ENCODE measurements around the gene NNMT. TPM values are rescaled to one million over a fixed set of nuclear protein-coding genes. Genes with fewer than 3 reads are reported as not detected.

NNMT gene
- 0.48 TPM for polyA plus RNA-seq (ENCODE audit: insufficient read length)
- long read RNA-seq, donor 1, partial matches to known transcripts = 0 of 2 reads
- long read RNA-seq, donor 1, other reads (novel, unspliced or antisense) = 0 of 2 reads
- long read RNA-seq, donor 2 = 0 reads
- long read RNA-seq, donor 3, partial matches to known transcripts = 0 of 1 reads
- long read RNA-seq, donor 3, other reads (novel, unspliced or antisense) = 0 of 1 reads
- long read RNA-seq, donor 4 = 0 reads
- long read RNA-seq, donor 5, partial matches to known transcripts = 0 of 1 reads
- long read RNA-seq, donor 5, other reads (novel, unspliced or antisense) = 0 of 1 reads
- long read RNA-seq, donor 6 = 0 reads
- long read RNA-seq, donor 7 = 0 reads
- long read RNA-seq, donor 8, partial matches to known transcripts = 0 of 1 reads
- long read RNA-seq, donor 8, other reads (novel, unspliced or antisense) = 0 of 1 reads

DNA sequence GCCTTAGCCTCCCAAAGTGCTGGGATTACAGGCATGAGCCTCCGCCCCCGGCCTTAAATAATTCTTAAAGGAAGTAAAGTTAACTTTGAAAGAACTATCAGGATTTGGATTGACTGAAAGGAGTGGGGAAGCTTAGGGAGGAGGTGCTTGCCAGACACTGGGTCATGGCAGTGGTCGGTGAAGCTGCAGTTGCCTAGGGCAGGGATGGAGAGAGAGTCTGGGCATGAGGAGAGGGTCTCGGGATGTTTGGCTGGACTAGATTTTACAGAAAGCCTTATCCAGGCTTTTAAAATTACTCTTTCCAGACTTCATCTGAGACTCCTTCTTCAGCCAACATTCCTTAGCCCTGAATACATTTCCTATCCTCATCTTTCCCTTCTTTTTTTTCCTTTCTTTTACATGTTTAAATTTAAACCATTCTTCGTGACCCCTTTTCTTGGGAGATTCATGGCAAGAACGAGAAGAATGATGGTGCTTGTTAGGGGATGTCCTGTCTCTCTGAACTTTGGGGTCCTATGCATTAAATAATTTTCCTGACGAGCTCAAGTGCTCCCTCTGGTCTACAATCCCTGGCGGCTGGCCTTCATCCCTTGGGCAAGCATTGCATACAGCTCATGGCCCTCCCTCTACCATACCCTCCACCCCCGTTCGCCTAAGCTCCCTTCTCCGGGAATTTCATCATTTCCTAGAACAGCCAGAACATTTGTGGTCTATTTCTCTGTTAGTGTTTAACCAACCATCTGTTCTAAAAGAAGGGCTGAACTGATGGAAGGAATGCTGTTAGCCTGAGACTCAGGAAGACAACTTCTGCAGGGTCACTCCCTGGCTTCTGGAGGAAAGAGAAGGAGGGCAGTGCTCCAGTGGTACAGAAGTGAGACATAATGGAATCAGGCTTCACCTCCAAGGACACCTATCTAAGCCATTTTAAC is at the start of gene NNMT:
TSS of gene NNMT (plus strand) at position 724 of the 929 bp plus-strand sequence. CDS start at position 882, 158 bp downstream.
- peak; percentile 13 for DNase-seq

DNA sequence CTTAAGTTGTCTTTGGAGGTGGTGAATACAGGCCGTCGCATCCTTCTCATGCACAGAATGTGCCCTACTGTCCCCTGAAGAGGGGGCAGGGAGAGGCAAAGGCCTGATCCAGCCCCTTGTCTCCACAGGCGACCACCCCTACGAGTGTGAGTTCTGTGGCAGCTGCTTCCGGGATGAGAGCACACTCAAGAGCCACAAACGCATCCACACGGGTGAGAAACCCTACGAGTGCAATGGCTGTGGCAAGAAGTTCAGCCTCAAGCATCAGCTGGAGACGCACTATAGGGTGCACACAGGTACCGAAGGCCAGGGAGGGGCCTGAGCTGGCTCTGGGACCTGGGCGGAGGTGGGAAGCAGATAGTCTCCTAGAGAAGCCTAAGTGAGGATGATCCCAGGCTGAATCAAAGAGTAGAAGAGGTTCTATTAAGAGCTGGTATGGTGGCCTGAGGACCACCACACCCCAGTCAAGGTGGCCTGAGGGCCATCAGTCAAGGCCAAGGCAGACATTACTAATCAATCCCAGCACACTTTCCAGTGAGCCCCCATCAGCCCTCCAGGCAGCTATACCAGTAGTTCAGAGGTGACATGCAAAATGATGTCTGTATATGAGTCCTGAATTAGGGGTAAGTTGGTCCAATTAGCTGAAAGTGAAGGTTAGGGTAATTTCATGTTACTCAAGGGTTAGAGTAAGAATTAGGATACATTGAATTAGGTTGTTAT is 49.0 kb upstream of the NNMT start:
- DNase-seq = no peak

DNA sequence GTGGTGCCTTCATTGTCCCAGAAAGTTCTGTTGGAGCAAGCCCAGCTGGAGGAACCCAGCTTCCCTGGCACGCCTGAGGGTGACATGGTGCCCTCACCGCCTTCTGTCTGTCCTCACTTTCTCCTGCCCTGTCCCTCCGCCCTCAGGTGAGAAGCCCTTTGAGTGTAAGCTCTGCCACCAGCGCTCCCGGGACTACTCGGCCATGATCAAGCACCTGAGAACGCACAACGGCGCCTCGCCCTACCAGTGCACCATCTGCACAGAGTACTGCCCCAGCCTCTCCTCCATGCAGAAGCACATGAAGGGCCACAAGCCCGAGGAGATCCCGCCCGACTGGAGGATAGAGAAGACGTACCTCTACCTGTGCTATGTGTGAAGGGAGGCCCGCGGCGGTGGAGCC is 46.0 kb upstream of the NNMT start:
- no peak for DNase-seq

DNA sequence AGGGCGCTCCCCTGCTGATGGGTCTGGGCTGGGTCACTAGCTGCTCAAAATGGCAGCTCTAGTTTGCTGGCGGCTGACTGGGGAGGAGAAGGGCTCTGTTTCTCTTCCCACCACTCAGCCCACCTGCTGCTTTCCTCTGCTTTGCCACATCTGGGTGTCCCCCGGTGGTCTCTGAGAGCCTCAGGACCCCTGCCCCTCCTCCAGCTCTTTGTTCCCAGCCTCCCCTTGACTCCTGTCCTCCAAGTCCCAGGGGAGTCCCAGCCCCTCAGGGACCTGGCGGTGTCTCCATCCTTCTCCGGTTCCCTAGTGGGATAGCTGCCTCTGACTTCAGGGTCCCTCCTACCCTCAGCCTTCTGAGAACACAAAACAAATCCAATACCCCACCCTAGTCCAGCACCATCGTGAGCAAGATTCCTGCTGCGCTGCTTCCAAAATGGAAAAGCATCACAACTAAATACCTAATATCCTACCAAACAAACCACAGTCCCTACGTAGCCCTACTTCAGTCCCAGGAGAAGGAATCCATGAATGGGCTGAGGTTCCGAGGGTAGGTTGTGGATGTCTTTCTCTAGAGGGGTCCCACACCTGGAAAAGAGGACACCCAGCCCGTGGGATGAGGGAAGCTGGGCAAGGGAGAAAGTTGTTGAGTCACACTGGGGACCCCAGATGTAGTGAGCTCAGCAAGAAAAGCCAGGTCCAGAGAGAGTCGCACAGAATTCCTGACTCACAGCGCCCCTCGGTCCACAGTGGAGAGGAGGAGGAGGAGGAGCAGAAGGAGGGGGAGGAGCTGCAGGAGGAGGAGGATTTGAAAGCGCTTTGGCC is 45.0 kb upstream of the NNMT start:
- no peak for DNase-seq

DNA sequence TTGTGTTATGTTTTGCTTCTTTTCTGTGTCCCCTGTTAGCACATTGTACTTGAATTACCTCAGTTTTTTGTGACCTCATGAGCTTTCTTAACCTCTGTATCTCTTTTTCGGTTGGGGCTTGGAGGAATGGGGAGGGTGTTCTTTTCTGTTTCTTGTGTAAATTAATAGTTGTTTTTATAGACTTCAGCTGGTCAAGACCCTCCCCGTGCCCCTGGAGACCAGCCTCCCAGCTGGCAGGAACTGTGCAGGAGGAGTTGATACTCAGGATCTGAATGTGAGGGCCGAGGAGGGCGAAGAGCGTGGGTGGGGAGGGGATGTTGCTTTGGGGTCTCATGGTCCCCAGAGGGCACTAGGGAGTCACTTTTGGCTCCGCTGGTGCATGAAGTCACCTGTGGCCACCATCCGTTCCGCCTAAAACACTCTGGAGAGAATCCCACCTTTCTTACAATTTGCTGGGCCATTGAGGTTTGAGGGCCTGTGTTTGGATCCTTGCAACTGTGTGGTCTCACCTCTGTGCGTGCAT is 44.3 kb upstream of the NNMT start:
- DNase-seq = peak; percentile 65

DNA sequence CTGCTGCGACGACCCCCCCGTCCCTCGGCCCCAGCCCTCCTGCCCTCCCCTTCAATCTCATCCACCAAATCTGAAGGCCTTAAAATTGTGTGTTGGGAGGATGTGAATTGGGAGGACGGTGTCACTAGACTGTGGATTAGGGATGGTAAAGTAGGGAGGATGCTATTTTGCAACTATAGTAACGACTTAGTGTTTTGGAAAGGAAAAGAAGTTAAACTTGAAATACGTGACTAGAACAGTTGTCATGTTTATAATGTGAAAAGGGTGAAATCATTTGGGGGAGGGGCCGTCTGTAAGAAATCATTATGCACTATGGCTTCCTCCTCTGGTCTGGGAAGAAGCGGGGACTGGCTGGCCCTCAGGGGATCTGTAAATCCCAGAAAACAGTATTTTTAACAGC is 43.4 kb upstream of the NNMT start:
- no peak for DNase-seq

DNA sequence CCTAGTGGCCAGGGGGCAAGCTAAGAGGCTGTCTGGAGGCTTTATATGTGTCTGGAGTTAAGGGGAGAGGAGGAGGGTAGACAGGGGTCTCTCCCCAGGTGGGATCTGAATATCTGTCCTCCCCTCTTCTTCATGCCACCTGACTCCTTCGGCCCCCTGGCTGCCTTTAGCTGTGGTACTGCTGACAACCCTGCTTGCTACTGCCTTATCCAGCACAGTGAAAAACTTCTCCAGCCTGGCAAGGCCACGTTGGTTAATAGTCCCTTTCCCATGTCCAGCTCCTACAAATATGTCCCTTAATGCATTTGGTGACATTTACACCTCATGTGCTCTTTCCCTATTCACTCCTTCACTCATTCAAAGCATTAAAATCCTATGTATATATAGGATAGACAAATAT is 42.4 kb upstream of the NNMT start:
- no peak for DNase-seq

DNA sequence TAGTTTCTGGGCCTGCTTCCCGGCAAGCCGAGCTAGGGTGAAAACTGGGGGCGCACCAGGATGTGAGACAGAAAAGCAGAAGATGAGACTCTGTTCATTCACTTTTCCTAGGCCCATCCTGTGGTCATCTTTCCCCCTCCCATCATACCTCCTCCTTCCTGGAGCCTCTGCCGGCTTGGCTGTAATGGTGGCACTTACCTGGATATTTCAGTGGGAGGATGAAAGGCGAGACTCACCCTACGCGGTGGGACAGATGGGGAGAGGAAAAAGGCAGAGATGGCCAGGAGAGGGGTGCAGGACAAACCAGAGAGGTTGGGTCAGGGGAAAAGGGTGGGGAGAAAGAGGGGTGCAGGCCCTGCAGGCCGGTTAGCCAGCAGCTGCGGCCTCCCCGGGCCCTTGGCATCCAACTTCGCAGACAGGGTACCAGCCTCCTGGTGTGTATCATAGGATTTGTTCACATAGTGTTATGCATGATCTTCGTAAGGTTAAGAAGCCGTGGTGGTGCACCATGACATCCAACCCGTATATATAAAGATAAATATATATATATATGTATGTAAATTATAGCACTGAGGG is 41.5 kb upstream of the NNMT start:
- DNase-seq = no peak

DNA sequence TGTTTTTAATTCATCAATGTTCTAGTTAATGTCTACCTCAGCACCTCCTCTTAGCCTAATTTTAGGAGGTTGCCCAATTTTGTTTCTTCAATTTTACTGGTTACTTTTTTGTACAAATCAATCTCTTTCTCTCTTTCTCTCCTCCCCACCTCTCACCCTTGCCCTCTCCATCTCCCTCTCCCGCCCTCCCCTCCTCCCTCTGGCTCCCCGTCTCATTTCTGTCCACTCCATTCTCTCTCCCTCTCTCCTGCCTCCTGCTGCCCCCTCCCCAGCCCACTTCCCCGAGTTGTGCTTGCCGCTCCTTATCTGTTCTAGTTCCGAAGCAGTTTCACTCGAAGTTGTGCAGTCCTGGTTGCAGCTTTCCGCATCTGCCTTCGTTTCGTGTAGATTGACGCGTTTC is 40.9 kb upstream of the NNMT start:
- DNase-seq = no peak

DNA sequence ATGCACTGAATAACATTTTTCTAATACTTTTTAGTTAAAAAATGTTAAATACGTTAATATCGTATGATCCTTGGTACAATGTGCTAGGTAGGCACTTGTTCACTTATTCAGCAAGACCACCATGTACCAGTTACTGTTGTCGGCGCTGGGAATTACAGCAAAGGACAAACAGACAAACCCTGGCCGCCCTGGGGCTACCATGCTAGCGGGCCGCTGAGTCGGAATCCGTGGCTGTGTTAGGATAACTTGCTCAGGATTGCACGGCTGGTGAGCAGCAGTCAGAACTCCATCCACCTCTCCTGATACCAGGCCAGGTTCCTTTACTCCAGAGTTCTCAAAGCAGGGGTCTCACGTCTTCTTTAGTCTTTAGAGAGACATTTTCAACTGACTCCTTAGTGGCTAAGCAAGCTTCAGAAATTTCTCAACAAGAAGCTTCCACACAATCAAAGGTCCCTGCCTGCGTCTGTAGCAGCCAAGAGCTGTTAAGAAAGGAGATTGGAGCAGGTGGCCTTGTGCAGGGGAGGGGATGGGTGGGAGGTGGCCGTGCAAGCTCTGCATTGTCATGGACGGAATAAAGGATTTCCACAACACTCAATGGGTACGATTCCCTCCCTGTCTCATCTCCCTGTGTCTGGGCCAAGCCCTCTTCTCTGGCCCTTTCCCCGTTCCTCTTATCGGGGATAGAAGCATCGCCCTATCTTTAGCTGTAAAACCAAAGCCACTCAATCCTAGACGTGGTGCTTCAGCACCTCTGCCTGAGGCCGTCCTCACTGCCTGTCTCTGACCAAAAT is 39.8 kb upstream of the NNMT start:
- DNase-seq = no peak

DNA sequence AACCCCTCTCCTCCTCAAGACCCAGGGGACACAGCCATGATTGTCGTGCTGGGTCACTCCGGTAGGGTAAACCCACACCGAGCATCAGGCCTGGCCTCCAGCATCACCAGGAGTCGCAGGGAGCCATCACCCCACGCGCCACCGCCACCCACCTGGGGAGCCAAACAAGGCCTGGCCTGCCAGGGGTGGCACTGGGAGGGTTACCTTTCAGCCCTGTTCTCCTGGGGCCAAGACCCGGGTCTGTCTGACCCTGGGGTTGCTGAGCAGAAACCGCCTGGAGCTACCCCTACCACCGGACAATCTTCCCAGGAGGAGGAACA is 39.3 kb upstream of the NNMT start:
- DNase-seq = no peak

DNA sequence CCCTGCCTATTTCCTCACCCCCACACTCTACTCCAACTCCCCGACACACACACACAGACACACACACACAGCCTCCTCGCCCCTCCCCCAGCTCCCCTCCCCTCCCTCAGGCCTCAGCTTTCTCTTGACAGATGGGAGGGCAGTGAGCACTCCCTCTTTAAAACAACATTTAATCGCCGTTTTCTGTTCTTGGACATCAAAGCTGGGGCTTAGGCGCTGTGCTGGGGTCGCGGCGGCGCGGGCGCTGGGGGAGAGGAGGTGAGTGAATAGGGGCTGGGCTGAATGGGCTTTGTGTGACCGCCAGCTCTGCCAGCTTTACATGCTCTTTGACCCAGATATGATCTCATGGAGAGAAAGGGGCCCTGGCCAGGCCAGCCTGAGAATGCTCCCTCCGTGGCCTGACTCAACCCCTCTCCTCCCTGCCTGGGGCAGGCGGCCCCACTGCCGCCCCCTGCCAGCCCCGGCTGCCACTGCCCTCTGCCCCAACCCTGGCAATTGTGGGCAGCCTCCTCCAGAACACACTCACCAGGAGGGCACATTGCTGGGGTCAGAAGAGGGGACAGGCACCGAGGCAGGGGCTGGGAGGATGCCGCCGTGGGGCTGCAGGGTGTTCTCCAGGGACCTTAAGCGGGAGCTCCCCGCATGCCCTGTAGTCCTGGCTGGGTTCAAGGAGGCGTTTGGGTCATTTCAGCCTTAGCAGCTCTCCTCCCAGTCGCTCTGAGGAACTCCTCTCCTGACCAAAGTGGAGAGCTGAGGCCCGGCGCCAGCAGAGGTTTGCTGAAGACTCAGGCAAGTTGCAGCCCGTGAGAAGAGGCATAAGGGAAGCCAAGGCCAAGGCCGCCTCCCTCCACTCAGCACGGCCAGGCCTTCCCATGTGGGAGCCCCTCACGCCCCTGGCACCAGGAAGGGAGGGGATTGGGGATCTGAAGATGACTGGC is 38.3 kb upstream of the NNMT start:
- DNase-seq = peak; percentile 50

DNA sequence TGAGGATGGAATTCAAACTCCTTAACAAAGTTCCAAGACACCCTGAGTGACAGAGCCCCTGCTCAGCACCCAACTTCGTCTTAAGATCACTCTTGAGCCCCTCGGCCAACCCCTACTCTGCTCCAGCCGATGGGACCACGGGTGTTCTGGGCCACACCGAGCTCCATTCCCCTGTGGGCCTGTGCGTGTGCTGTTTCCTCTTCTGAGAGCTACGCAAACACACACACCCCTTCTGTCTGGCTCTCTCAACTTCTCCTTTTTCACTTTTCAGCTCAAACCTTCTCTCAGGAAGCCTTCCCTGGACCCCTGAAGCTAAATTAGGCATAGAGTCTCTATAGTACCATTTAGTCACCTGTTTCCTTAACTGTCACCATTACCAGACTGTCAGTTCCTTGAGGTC is 37.5 kb upstream of the NNMT start:
- DNase-seq = no peak

DNA sequence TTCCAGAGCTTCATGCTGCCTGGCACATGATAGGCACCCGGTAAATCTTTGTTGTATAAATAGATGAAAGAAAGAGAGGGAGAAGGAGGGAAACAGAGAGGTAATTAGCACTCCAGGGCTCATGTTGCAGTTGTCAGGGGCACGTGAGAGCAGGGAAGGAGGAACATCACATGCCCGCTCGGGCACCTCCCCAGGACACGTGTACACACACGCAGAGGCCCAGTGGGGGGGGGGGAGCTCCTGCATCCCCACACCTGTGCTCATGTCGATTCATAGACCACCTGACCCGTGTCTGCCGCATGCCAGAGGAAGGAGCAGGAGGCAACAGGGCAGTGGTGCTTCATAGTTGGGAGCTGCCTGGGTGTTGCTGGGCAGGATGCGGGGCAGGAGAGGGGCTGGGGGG is 37.1 kb upstream of the NNMT start:
- DNase-seq = no peak

DNA sequence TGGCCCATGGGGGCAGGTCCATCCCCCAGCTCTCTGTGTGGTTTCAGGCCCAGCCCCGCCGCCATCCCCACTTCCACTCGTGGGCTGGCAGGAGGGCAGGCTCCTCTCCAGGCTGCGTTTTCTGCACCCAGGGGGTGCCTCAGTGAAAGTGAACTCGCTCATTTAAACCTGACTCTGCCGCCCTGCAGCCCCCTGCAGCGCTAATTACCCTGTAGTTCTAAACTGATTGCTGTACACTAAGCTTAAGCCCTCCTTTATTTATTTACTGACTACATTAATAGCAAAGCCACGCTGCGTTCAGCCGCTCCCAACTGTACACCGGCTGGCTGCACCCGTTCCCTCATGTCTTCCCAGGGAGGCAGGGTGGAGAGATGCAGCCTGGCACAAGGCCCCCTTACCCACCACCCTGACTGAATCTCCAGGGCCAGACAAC is 36.6 kb upstream of the NNMT start:
- no peak for DNase-seq

DNA sequence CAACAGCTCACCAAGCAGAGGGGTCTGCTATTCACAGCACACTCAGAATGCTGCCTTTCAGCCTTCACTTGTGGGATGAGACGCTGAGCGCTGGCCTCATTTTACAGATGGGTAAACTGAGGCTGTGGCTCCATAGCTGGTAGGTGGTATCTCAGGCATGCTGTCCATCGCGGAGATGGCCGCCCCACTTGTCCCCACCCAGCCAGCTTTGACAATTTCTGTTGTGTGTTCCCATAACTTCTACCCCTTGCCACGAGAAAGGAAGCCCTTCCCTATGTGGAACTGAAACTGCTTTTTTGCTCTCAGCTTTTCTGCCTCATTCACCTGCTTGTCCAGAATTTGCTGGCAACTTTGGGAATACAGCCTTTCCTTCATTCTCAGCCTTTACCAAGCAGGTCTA is 36.1 kb upstream of the NNMT start:
- DNase-seq = no peak

DNA sequence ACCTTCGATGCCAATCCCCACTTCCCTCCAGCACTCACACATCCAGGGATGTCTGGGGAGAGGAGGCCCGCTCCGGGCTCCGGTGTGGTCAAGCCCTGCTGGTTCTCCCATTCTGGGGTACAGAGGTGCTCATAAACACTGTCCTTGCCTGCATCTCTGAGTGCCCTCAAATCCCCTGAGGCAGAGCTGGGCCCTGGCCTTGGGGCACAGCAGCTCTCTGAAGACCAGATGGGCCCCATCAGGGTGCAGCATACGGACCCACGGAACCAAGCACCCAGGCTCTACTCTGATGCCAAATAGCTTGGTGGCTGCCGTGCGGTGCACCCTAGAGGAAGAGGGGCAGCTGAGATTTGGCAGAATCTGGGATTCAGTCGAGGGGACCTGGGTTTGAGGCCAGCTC is 35.7 kb upstream of the NNMT start:
- DNase-seq = no peak

DNA sequence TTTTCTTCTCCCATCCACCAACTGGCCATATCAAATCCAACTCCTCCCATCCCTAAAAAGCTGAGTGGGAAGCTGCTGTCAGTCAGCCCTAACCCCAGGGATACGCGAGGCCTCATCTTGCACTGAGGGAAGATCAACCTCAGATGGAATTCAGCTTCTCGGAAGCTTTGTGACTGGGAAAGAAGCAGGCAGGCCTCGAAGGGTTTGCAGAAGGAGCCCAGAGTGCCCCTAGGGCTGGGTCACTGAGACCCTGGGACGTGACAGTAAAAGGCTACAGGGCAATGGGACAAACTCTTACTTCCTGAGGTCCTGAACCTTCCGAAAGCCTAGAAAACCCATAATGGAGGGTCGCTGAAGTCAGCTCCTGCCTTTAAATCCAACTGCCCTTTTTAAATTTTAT is 34.4 kb upstream of the NNMT start:
- DNase-seq = no peak

All from left kidney (tissue), 8 donors.